C4-2B (cell line): ENCODE data around the gene COL4A1.

Experiments
- ZFX ChIP-seq: fragments of 450-650 bp; IDR thresholded peaks from 2 replicates; pipeline ENCODE4 v1.6.1; 2017
- TF ChIP-seq, protein P1 (sequence below): fragments of 450-650 bp; conservative IDR thresholded peaks from 2 replicates; pipeline ENCODE4 v1.5.1; 2017; ENCODE audit warnings: mild to moderate bottlenecking

DNA sequence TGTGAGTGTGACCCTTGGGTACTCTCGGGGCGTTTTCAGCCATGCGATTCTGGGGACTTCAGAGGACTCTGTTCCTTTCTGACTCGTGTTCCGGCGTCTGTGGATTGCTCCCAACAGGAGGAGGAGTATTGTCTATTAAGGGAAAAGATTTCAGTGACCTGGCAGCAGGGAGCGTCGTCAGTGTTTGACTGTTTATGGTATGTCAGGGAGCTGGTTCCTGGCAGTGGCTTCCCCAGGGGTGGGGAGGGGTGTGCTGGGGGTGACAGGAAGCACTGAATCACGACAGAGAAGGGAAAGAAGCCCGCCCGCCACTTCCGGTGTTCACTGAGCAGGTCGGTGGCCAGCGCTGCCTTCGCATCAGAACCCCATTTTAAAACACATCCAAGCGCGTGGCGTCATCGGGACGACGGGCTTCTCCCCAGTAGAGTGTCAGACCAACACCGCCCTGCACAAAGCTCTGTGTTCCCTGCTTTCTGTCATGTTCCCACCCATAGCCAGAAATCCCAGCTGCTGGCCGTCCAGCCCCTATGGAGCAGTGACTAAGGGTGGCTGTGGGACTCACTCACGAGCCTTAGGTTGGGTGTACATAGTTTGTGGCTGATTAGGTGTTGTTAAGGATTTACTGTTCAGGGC, 34.0 kb upstream of the COL4A1 start:
- TF ChIP-seq, protein P1, sequence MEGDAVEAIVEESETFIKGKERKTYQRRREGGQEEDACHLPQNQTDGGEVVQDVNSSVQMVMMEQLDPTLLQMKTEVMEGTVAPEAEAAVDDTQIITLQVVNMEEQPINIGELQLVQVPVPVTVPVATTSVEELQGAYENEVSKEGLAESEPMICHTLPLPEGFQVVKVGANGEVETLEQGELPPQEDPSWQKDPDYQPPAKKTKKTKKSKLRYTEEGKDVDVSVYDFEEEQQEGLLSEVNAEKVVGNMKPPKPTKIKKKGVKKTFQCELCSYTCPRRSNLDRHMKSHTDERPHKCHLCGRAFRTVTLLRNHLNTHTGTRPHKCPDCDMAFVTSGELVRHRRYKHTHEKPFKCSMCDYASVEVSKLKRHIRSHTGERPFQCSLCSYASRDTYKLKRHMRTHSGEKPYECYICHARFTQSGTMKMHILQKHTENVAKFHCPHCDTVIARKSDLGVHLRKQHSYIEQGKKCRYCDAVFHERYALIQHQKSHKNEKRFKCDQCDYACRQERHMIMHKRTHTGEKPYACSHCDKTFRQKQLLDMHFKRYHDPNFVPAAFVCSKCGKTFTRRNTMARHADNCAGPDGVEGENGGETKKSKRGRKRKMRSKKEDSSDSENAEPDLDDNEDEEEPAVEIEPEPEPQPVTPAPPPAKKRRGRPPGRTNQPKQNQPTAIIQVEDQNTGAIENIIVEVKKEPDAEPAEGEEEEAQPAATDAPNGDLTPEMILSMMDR: no peak
- no peak for TF ChIP-seq ZFX
